Endothelial cell (in vitro differentiated cells): ENCODE data around the gene OOSP1. TPM values are rescaled to one million over a fixed set of nuclear protein-coding genes. Genes with fewer than 3 reads are reported as not detected.

Experiments
- DNase-seq: peaks from one replicate; pipeline ENCODE4 v3.0.0; 2021; ENCODE audit warnings: low spot score
- H3K27ac Mint-ChIP-seq: one replicate; pipeline ENCODE4 v1.8.0; 2021; ENCODE audit warnings: mixed read lengths, inconsistent platforms; ENCODE audit not compliant: unreplicated experiment
- H3K27me3 Mint-ChIP-seq: one replicate; pipeline ENCODE4 v1.8.0; 2021; ENCODE audit warnings: mild to moderate bottlenecking, moderate library complexity, mixed read lengths, inconsistent platforms; ENCODE audit not compliant: unreplicated experiment
- H3K36me3 Mint-ChIP-seq: one replicate; pipeline ENCODE4 v1.8.0; 2021; ENCODE audit warnings: mild to moderate bottlenecking, low read depth, mixed read lengths, inconsistent platforms; ENCODE audit not compliant: unreplicated experiment
- H3K4me1 Mint-ChIP-seq: one replicate; pipeline ENCODE4 v1.8.0; 2021; ENCODE audit warnings: mild to moderate bottlenecking, mixed read lengths, inconsistent platforms; ENCODE audit not compliant: unreplicated experiment
- H3K4me3 Mint-ChIP-seq: one replicate; pipeline ENCODE4 v1.8.0; 2021; ENCODE audit warnings: mild to moderate bottlenecking, mixed read lengths, inconsistent platforms; ENCODE audit not compliant: unreplicated experiment
- H3K9me3 Mint-ChIP-seq: one replicate; pipeline ENCODE4 v1.8.0; 2021; ENCODE audit warnings: mixed read lengths, inconsistent platforms; ENCODE audit not compliant: unreplicated experiment
- total RNA-seq: library from RNA; stranded (reverse); fragmentation: NEBNext Ultra II Directional; extraction: Animal tissue kit (Norgen Biotek cat#: 25700); gene quantifications from one replicate; pipeline ENCODE4 v1.2.1, GENCODE V29; 2021; ENCODE audit not compliant: unreplicated experiment
- TF ChIP-seq, protein P1 (sequence below): fragments of 200-600 bp; sonication (generic); IDR thresholded peaks from one replicate; pipeline ENCODE4 v1.5.0; 2021; ENCODE audit warnings: antibody characterized with exemption; ENCODE audit not compliant: unreplicated experiment

OOSP1 gene
- total RNA-seq, 1 donor from 2014 or later: 0.38 TPM

GRCh38 chr11:59957094-59957493 lies 18.9 kb downstream of the OOSP1 start:
- Mint-ChIP-seq H3K4me1 (peaks cover 10% of the 10 kb centered on the region), H3K36me3 (no peaks in the 10 kb centered on the region), H3K4me3 (no peak overlapping the region), H3K9me3 (no peaks in the 10 kb centered on the region), H3K27ac (no peak overlapping the region), H3K27me3 (no peaks in the 10 kb centered on the region)
- DNase-seq: no peak
- TF ChIP-seq, protein P1, sequence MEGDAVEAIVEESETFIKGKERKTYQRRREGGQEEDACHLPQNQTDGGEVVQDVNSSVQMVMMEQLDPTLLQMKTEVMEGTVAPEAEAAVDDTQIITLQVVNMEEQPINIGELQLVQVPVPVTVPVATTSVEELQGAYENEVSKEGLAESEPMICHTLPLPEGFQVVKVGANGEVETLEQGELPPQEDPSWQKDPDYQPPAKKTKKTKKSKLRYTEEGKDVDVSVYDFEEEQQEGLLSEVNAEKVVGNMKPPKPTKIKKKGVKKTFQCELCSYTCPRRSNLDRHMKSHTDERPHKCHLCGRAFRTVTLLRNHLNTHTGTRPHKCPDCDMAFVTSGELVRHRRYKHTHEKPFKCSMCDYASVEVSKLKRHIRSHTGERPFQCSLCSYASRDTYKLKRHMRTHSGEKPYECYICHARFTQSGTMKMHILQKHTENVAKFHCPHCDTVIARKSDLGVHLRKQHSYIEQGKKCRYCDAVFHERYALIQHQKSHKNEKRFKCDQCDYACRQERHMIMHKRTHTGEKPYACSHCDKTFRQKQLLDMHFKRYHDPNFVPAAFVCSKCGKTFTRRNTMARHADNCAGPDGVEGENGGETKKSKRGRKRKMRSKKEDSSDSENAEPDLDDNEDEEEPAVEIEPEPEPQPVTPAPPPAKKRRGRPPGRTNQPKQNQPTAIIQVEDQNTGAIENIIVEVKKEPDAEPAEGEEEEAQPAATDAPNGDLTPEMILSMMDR: no peak

GRCh38 chr11:59960502-59961381 lies 22.5 kb downstream of the OOSP1 start:
- Mint-ChIP-seq H3K27ac (peak overlapping the region; percentile 21), H3K27me3 (no peaks in the 10 kb centered on the region), H3K36me3 (no peaks in the 10 kb centered on the region), H3K9me3 (no peaks in the 10 kb centered on the region), H3K4me1 (peaks cover 18% of the 10 kb centered on the region), H3K4me3 (no peak overlapping the region)
- no peak for DNase-seq
- TF ChIP-seq, protein P1: no peak

DNA sequence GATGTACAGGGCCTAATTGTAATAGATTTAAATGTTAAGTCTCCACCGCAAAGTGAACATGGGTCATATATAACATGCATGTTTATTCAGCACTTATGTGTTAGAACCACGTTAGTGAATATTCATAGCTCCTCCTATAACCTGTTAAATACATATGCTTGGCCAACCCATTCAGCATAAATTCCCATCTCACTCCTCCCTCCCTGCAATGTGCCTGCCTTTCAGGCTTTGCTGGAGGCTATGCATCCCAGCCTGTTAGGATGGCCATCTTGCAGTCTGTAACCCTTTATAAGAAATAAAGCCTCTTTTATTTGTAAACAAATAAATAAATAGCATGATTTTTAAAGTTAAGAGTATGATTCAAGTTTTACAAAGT lies 23.9 kb downstream of the OOSP1 start:
- H3K36me3 Mint-ChIP-seq: no peaks in the 10 kb centered on the region
- TF ChIP-seq, protein P1: no peak

GRCh38 chr11:59963733-59964132 lies 25.5 kb downstream of the OOSP1 start, which contains the start of gene OOSP4A:
TSS of gene OOSP4A (plus strand) at chr11:59964033. CDS start at chr11:59964033, 0 bp downstream.
- Mint-ChIP-seq H3K27ac (no peak within 1 kb of the TSS), H3K4me1 (peaks cover 18% of the 10 kb centered on the region), H3K4me3 (no peak within 1 kb of the TSS), H3K9me3 (no peaks in the 10 kb centered on the region), H3K36me3 (no peaks in the 10 kb centered on the region), H3K27me3 (peaks cover 2% of the 10 kb centered on the region)
- TF ChIP-seq, protein P1: no peak
- no peak for DNase-seq

More for the DNA sequence above, 23.9 kb downstream of the OOSP1 start:
- no peak for DNase-seq
- Mint-ChIP-seq H3K27ac (no peak overlapping the region), H3K4me1 (peaks cover 18% of the 10 kb centered on the region), H3K27me3 (peaks cover 2% of the 10 kb centered on the region), H3K4me3 (no peak overlapping the region), H3K9me3 (no peaks in the 10 kb centered on the region)

- no peak for DNase-seq
- peaks cover 16% of the 10 kb centered on the region for H3K4me1 Mint-ChIP-seq
- H3K36me3 Mint-ChIP-seq: no peaks in the 10 kb centered on the region
- no peak overlapping the region for H3K4me3 Mint-ChIP-seq
- TF ChIP-seq, protein P1: no peak
- H3K27ac Mint-ChIP-seq: no peak overlapping the region
- no peaks in the 10 kb centered on the region for H3K9me3 Mint-ChIP-seq
- peaks cover 2% of the 10 kb centered on the region for H3K27me3 Mint-ChIP-seq
These were observed 27.2 kb downstream of the OOSP1 start for GRCh38 chr11:59965424-59965823.
